ENCODE measurements around the gene GJD3. TPM values are rescaled to one million over a fixed set of nuclear protein-coding genes. Genes with fewer than 3 reads are reported as not detected.

The GJD3 gene
- total and polyA plus RNA-seq, 2 experiments from 2014 or later: 0.48 to 4.6 TPM

- H3K27ac ChIP-seq: no peak overlapping the region
- peak; percentile 24 for TF ChIP-seq CTCF (IDR thresholded peaks at IDR 0.05; ENCODE audit: low read depth, low read length)
- H3K4me1 ChIP-seq (ENCODE audit: low read depth): peaks cover 73% of the 10 kb centered on the region
- H3K9me3 ChIP-seq (ENCODE audit: low read depth): no peaks in the 10 kb centered on the region
- no peaks in the 10 kb centered on the region for H3K27me3 ChIP-seq
- no peak for DNase-seq (ENCODE audit: low read depth in 1 of 2, low spot score in 1 of 2)
- H3K36me3 ChIP-seq: no peaks in the 10 kb centered on the region
- H3K4me3 ChIP-seq: peak overlapping the region; percentile 60
Observed at GRCh38 chr17:40318830-40319391, 45.6 kb downstream of the GJD3 start.

GRCh38 chr17:40317880-40318829, 46.4 kb downstream of the GJD3 start:
- peak overlapping the region; percentile 60 for H3K4me3 ChIP-seq
- H3K36me3 ChIP-seq: no peaks in the 10 kb centered on the region
- peaks cover 78% of the 10 kb centered on the region for H3K4me1 ChIP-seq (ENCODE audit: low read depth)
- no peaks in the 10 kb centered on the region for H3K9me3 ChIP-seq (ENCODE audit: low read depth)
- no peak overlapping the region for H3K27ac ChIP-seq
- no peak for TF ChIP-seq CTCF (IDR thresholded peaks at IDR 0.05; ENCODE audit: low read depth, low read length)
- peak; percentile 96 to 98 for DNase-seq (ENCODE audit: low read depth in 1 of 2, low spot score in 1 of 2)
- no peaks in the 10 kb centered on the region for H3K27me3 ChIP-seq

GRCh38 chr17:40317345-40317873, 47.1 kb downstream of the GJD3 start:
- Histone ChIP-seq H3K27ac (peak overlapping the region; percentile 82), H3K4me3 (peak overlapping the region; percentile 15), H3K4me1 (ENCODE audit: low read depth) (peaks cover 79% of the 10 kb centered on the region), H3K9me3 (ENCODE audit: low read depth) (no peaks in the 10 kb centered on the region), H3K27me3 (no peaks in the 10 kb centered on the region), H3K36me3 (no peaks in the 10 kb centered on the region)
- DNase-seq (ENCODE audit: low read depth in 1 of 2, low spot score in 1 of 2): peak; percentile 48 to 77
- peak; percentile 74 for TF ChIP-seq CTCF (IDR thresholded peaks at IDR 0.05; ENCODE audit: low read depth, low read length)

GRCh38 chr17:40316571-40317344, 47.8 kb downstream of the GJD3 start:
- Histone ChIP-seq H3K4me1 (ENCODE audit: low read depth) (peaks cover 79% of the 10 kb centered on the region), H3K9me3 (ENCODE audit: low read depth) (no peaks in the 10 kb centered on the region), H3K36me3 (no peaks in the 10 kb centered on the region), H3K27ac (peak overlapping the region; percentile 82), H3K27me3 (no peaks in the 10 kb centered on the region), H3K4me3 (peak overlapping the region; percentile 15)
- DNase-seq (ENCODE audit: low read depth in 1 of 2, low spot score in 1 of 2): peak; percentile 81 to 82
- TF ChIP-seq CTCF (IDR thresholded peaks at IDR 0.05; ENCODE audit: low read depth, low read length): no peak
